Neural cell (in vitro differentiated cells): ENCODE data around the gene SETD5. TPM values are rescaled to one million over a fixed set of nuclear protein-coding genes. Genes with fewer than 3 reads are reported as not detected.

ENCODE experiments used
- H2AFZ ChIP-seq: fragments of 200-600, 300-800 bp; sonication (generic), shearing (Covaris generic); 2 replicates; pipeline ENCODE4 v1.6.0; 2014; ENCODE audit warnings: low read depth, mild to moderate bottlenecking, antibody characterized with exemption, low read length, moderate library complexity
- H3F3A ChIP-seq: fragments of 200-600 bp; shearing (Covaris generic); 2 replicates; pipeline ENCODE4 v1.6.1; 2016; ENCODE audit warnings: mild to moderate bottlenecking, moderate library complexity, mixed read lengths, antibody characterized with exemption, low read length; ENCODE audit not compliant: insufficient read depth, poor library complexity, severe bottlenecking
- H3K27ac ChIP-seq: fragments of 200-600, 300-800 bp; sonication (generic), shearing (Covaris generic); 2 replicates; pipeline ENCODE4 v1.5.1; 2014; ENCODE audit warnings: mild to moderate bottlenecking, low read length, moderate library complexity
- H3K27me3 ChIP-seq: fragments of 300-800, 200-600 bp; sonication (generic), shearing (Covaris generic); 2 replicates; pipeline ENCODE4 v1.6.0; 2014; ENCODE audit warnings: mild to moderate bottlenecking, low read depth, low read length, moderate library complexity; ENCODE audit not compliant: insufficient read depth
- H3K36me3 ChIP-seq: fragments of 300-800, 200-600 bp; sonication (generic), shearing (Covaris generic); 2 replicates; pipeline ENCODE4 v1.5.1; 2014; ENCODE audit warnings: mild to moderate bottlenecking, antibody characterized with exemption, low read length, moderate library complexity; ENCODE audit not compliant: insufficient read depth
- H3K4me2 ChIP-seq: fragments of 300-800, 200-600 bp; sonication (generic), shearing (Covaris generic); 2 replicates; pipeline ENCODE4 v1.6.0; 2014; ENCODE audit warnings: mild to moderate bottlenecking, low read length
- H3K4me3 ChIP-seq: fragments of 300-800, 200-600 bp; sonication (generic), shearing (Covaris generic); 2 replicates; pipeline ENCODE4 v1.5.1; 2014; ENCODE audit warnings: mild to moderate bottlenecking, low read length, moderate library complexity
- H3K79me2 ChIP-seq: fragments of 200-600 bp; shearing (Covaris generic); replicated peaks from 2 replicates; pipeline ENCODE4 v1.6.0; 2014; ENCODE audit warnings: mild to moderate bottlenecking, low read length, moderate library complexity; ENCODE audit not compliant: insufficient read depth
- H3K9ac ChIP-seq: fragments of 300-800, 200-600 bp; sonication (generic), shearing (Covaris generic); 2 replicates; pipeline ENCODE4 v1.6.1; 2016; ENCODE audit warnings: mild to moderate bottlenecking, low read length, mixed read lengths
- H3K9me2 ChIP-seq: fragments of 200-600 bp; shearing (Covaris generic); 2 replicates; pipeline ENCODE4 v1.6.1; 2016; ENCODE audit warnings: mild to moderate bottlenecking, low read length, mixed read lengths; ENCODE audit not compliant: insufficient read depth
- H3K9me3 ChIP-seq: fragments of 200-600, 300-800 bp; sonication (generic), shearing (Covaris generic); 2 replicates; pipeline ENCODE4 v1.6.1; 2016; ENCODE audit warnings: mild to moderate bottlenecking, mixed run types, low read length, moderate library complexity, mixed read lengths
- H4K20me1 ChIP-seq: fragments of 200-600 bp; shearing (Covaris generic); 2 replicates; pipeline ENCODE4 v1.6.1; 2016; ENCODE audit warnings: mild to moderate bottlenecking, mixed run types; ENCODE audit not compliant: insufficient read depth
- EP300 ChIP-seq: fragments of 450-650 bp; conservative IDR thresholded peaks from 2 replicates; pipeline ENCODE4 v1.6.1; 2014; ENCODE audit warnings: antibody characterized with exemption, mild to moderate bottlenecking, moderate library complexity; ENCODE audit not compliant: poor library complexity, severe bottlenecking
- EZH2 ChIP-seq: fragments of 200-600, 300-800 bp; shearing (Covaris generic), sonication (generic); IDR thresholded peaks from 2 replicates; pipeline ENCODE4 v1.6.1; 2014; ENCODE audit warnings: antibody characterized with exemption, low read length, borderline replicate concordance, mild to moderate bottlenecking; ENCODE audit not compliant: insufficient read depth, poor library complexity, severe bottlenecking
- MXI1 ChIP-seq: fragments of 450-650 bp; conservative IDR thresholded peaks from 2 replicates; pipeline ENCODE4 v1.6.1; 2014; ENCODE audit warnings: antibody characterized with exemption, mild to moderate bottlenecking; ENCODE audit not compliant: poor library complexity, severe bottlenecking
- POLR2AphosphoS5 ChIP-seq: IDR thresholded peaks from 2 replicates; pipeline ENCODE4 v1.6.1; 2012
- RAD21 ChIP-seq: fragments of 450-650 bp; conservative IDR thresholded peaks from 2 replicates; pipeline ENCODE4 v1.6.1; 2014; ENCODE audit warnings: antibody characterized with exemption, mild to moderate bottlenecking, moderate library complexity
- REST ChIP-seq: IDR thresholded peaks from 2 replicates; pipeline ENCODE4 v1.6.1; 2012; ENCODE audit warnings: borderline replicate concordance
- SMC3 ChIP-seq: fragments of 450-650 bp; conservative IDR thresholded peaks from 2 replicates; pipeline ENCODE4 v1.6.1; 2014; ENCODE audit warnings: antibody characterized with exemption, mild to moderate bottlenecking, moderate library complexity; ENCODE audit not compliant: poor library complexity
- TAF1 ChIP-seq: IDR thresholded peaks from 2 replicates; pipeline ENCODE4 v1.6.1; 2012; ENCODE audit warnings: low read depth
- polyA plus RNA-seq: library from polyadenylated mRNA; depleted of rRNA; stranded (reverse); fragments of >200 nt; gene quantifications from 2 replicates; pipeline ENCODE4 v1.2.3, GENCODE V29; 2014
- TF ChIP-seq, protein P1 (sequence below): fragments of 450-650 bp; IDR thresholded peaks from 2 replicates; pipeline ENCODE4 v1.5.1; 2014; ENCODE audit warnings: antibody characterized with exemption, mild to moderate bottlenecking, moderate library complexity; ENCODE audit not compliant: poor library complexity, severe bottlenecking

The SETD5 gene
- polyA plus RNA-seq, 1 donor from 2014 or later, result 38.0 TPM

GRCh38 chr3:9377981-9378380, 19.4 kb upstream of the SETD5 start:
- H2AFZ ChIP-seq, result no peak overlapping the region
- H3K27ac ChIP-seq, result no peak overlapping the region
- peaks cover 9% of the 10 kb centered on the region for H3K36me3 ChIP-seq
- no peaks in the 10 kb centered on the region for H3K9me2 ChIP-seq
- no peak overlapping the region for H3K9ac ChIP-seq
- H3K4me3 ChIP-seq, result no peak overlapping the region
- H3K79me2 ChIP-seq, result no peaks in the 10 kb centered on the region
- no peaks in the 10 kb centered on the region for H3K27me3 ChIP-seq
- no peaks in the 10 kb centered on the region for H4K20me1 ChIP-seq
- H3K4me2 ChIP-seq, result no peak overlapping the region
- TF ChIP-seq EP300 (no peak), SMC3 (no peak), MXI1 (no peak), POLR2AphosphoS5 (no peak), EZH2 (no peak), TAF1 (no peak), REST (no peak)
- H3K9me3 ChIP-seq, result no peaks in the 10 kb centered on the region
- H3F3A ChIP-seq, result no peaks in the 10 kb centered on the region

GRCh38 chr3:9379327-9379726, 18.1 kb upstream of the SETD5 start:
- H4K20me1 ChIP-seq, result no peaks in the 10 kb centered on the region
- no peaks in the 10 kb centered on the region for H3K79me2 ChIP-seq
- no peak overlapping the region for H3K4me2 ChIP-seq
- H2AFZ ChIP-seq, result no peak overlapping the region
- H3K4me3 ChIP-seq, result no peak overlapping the region
- H3K27ac ChIP-seq, result no peak overlapping the region
- H3K9ac ChIP-seq, result no peak overlapping the region
- no peak for TF ChIP-seq MXI1
- no peaks in the 10 kb centered on the region for H3K9me2 ChIP-seq
- no peaks in the 10 kb centered on the region for H3F3A ChIP-seq
- H3K36me3 ChIP-seq, result peaks cover 10% of the 10 kb centered on the region
- no peaks in the 10 kb centered on the region for H3K27me3 ChIP-seq
- no peaks in the 10 kb centered on the region for H3K9me3 ChIP-seq

- H3K4me2 ChIP-seq, result no peak overlapping the region
- TF ChIP-seq MXI1 (no peak), EZH2 (no peak), EP300 (no peak), TAF1 (no peak), POLR2AphosphoS5 (no peak), RAD21 (no peak), SMC3 (no peak), REST (no peak)
- TF ChIP-seq, protein P1, sequence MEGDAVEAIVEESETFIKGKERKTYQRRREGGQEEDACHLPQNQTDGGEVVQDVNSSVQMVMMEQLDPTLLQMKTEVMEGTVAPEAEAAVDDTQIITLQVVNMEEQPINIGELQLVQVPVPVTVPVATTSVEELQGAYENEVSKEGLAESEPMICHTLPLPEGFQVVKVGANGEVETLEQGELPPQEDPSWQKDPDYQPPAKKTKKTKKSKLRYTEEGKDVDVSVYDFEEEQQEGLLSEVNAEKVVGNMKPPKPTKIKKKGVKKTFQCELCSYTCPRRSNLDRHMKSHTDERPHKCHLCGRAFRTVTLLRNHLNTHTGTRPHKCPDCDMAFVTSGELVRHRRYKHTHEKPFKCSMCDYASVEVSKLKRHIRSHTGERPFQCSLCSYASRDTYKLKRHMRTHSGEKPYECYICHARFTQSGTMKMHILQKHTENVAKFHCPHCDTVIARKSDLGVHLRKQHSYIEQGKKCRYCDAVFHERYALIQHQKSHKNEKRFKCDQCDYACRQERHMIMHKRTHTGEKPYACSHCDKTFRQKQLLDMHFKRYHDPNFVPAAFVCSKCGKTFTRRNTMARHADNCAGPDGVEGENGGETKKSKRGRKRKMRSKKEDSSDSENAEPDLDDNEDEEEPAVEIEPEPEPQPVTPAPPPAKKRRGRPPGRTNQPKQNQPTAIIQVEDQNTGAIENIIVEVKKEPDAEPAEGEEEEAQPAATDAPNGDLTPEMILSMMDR, result no peak
- no peaks in the 10 kb centered on the region for H3F3A ChIP-seq
- H3K27ac ChIP-seq, result no peak overlapping the region
- no peak overlapping the region for H3K9ac ChIP-seq
- H3K9me3 ChIP-seq, result no peaks in the 10 kb centered on the region
- H4K20me1 ChIP-seq, result no peaks in the 10 kb centered on the region
- H3K4me3 ChIP-seq, result no peak overlapping the region
- no peaks in the 10 kb centered on the region for H3K27me3 ChIP-seq
- no peaks in the 10 kb centered on the region for H3K9me2 ChIP-seq
- H2AFZ ChIP-seq, result no peak overlapping the region
- peaks cover 10% of the 10 kb centered on the region for H3K36me3 ChIP-seq
- H3K79me2 ChIP-seq, result no peaks in the 10 kb centered on the region
Observed at GRCh38 chr3:9380014-9380413, 17.4 kb upstream of the SETD5 start.
